K562 (cell line): ENCODE data around the gene RFT1. TPM values are rescaled to one million over a fixed set of nuclear protein-coding genes. Genes with fewer than 3 reads are reported as not detected.

Experiments
- ATAC-seq: fragments of 200-7000 bp; cut with Tn5 transposase; 3 replicates; pipeline ENCODE4 v1.9.1; 2020; ENCODE audit warnings: moderate library complexity
- BruUV-seq: library from RNA; stranded (reverse); fragments of 400-500 nt; replicated peaks from 2 replicates; lab custom pipeline; 2021; lab: Mats Ljungman, UMichigan
- CTCF ChIA-PET: fragments of 300-600 bp; formaldehyde crosslinking; extraction: SDS; loops from one replicate; lab custom pipeline; 2021; ENCODE audit warnings: low intra/inter-chr PET ratio; lab: Yijun Ruan, JAX
- POLR2A ChIA-PET: fragments of 300-600, 350-650 bp; sonication (Branson Sonifier 250); formaldehyde crosslinking; extraction: SDS; loops from one replicate; lab custom pipeline; 2021; ENCODE audit warnings: antibody characterized with exemption, inconsistent platforms; lab: Yijun Ruan, JAX
- DNase-seq, 4 experiments: peaks; one replicate each; pipeline versions ENCODE4 v3.0.0 to v3.0.0-alpha.2; 2011 to 2018; ENCODE audit warnings: low spot score in 3 of 4, mixed read lengths in 3 of 4; ENCODE audit errors: extremely low read depth in 1 of 4
- FAIRE-seq: peaks from 2 replicates; lab custom pipeline; 2011; peaks lifted over from hg19 to GRCh38; lab: Jason Lieb, UNC
- H2AFZ ChIP-seq: 2 replicates; pipeline ENCODE4 v1.6.0; 2011; ENCODE audit warnings: low read depth, low read length, control low read depth, inconsistent platforms
- H3K27ac ChIP-seq: fragments of 200-600 bp; 3 replicates; pipeline ENCODE4 v1.8.0; 2011; ENCODE audit warnings: low read depth, mild to moderate bottlenecking, control low read depth, inconsistent platforms, low read length, moderate library complexity, mixed read lengths; ENCODE audit errors: extremely low read depth
- H3K27me3 ChIP-seq, 2 experiments: fragments of 300-600 bp in 1 of 2; 2 replicates in 1 of 2; 3 replicates in 1 of 2; pipeline versions ENCODE4 v1.6.0 to v1.8.0; 2011; ENCODE audit warnings: inconsistent platforms in 2 of 2, low read length in 2 of 2, mild to moderate bottlenecking in 1 of 2, mixed read lengths in 1 of 2, moderate library complexity in 1 of 2; ENCODE audit not compliant: control insufficient read depth in 2 of 2, insufficient read depth in 2 of 2
- H3K36me3 ChIP-seq: fragments of 300-600 bp; 3 replicates; pipeline ENCODE4 v1.8.0; 2011; ENCODE audit warnings: mild to moderate bottlenecking, low read length, inconsistent platforms; ENCODE audit not compliant: control insufficient read depth, insufficient read depth
- H3K4me1 ChIP-seq, 2 experiments: fragments of 200-600 bp in 1 of 2; replicated peaks in 1 of 2; 2 replicates in 1 of 2; 3 replicates in 1 of 2; pipeline versions ENCODE4 v1.5.1 to v1.8.0; 2011; ENCODE audit warnings: inconsistent platforms in 2 of 2, low read length in 2 of 2, mild to moderate bottlenecking in 1 of 2, mixed read lengths in 1 of 2, moderate library complexity in 1 of 2; ENCODE audit not compliant: control insufficient read depth in 2 of 2, insufficient read depth in 2 of 2
- H3K4me2 ChIP-seq: 2 replicates; pipeline ENCODE4 v1.6.1; 2011; ENCODE audit warnings: low read length, control low read depth, inconsistent platforms, mixed read lengths; ENCODE audit not compliant: insufficient read depth
- H3K4me3 ChIP-seq: fragments of 200-600 bp; sonication (generic), shearing (Covaris generic); 2 replicates; pipeline ENCODE4 v1.5.1; 2016; ENCODE audit warnings: control low read depth, inconsistent platforms
- H3K79me2 ChIP-seq: fragments of 200-600 bp; 3 replicates; pipeline ENCODE4 v1.8.0; 2011; ENCODE audit warnings: low read length, inconsistent platforms; ENCODE audit not compliant: control insufficient read depth, insufficient read depth
- H3K9ac ChIP-seq, 2 experiments: 2 replicates each; pipeline versions ENCODE4 v1.6.0 to v1.6.1; 2011; ENCODE audit warnings: low read depth in 2 of 2, low read length in 2 of 2, control low read depth in 1 of 2, inconsistent platforms in 1 of 2, mild to moderate bottlenecking in 1 of 2, mixed read lengths in 1 of 2; ENCODE audit not compliant: insufficient read depth in 1 of 2
- H3K9me1 ChIP-seq: one replicate; pipeline ENCODE4 v1.6.0; 2011; ENCODE audit warnings: inconsistent platforms, mild to moderate bottlenecking, low read length, moderate library complexity; ENCODE audit not compliant: control insufficient read depth, insufficient read depth
- H3K9me3 ChIP-seq: replicated peaks from 2 replicates; pipeline ENCODE4 v1.5.1; 2011; ENCODE audit warnings: low read depth, low read length, inconsistent platforms; ENCODE audit not compliant: control insufficient read depth, insufficient read depth
- H4K20me1 ChIP-seq: replicated peaks from 2 replicates; pipeline ENCODE4 v1.6.1; 2011; ENCODE audit warnings: low read length, inconsistent platforms, mixed read lengths; ENCODE audit not compliant: control insufficient read depth, insufficient read depth
- FIP1L1 ChIP-seq: fragments of 200-400 bp; formaldehyde crosslinking; IDR thresholded peaks from 2 replicates; pipeline ENCODE4 v1.6.1; 2018; ENCODE audit warnings: mild to moderate bottlenecking, low read depth, low read length; ENCODE audit not compliant: poor library complexity, severe bottlenecking
- WGBS: fragments of 100-300 bp; shearing (Covaris generic); methylation state at CpG from one replicate; pipeline ENCODE4 v1.1.6; 2016; ENCODE audit warnings: low coverage, mixed read lengths; ENCODE audit not compliant: insufficient coverage; ENCODE audit errors: missing lambda C conversion rate; 5-methylcytosine and 5-hydroxymethylcytosine counted together
- in situ Hi-C: fragments of 300-500 bp; cut with MboI; formaldehyde crosslinking; loops from 4 replicates; pipeline ENCODE4 v1.15.0; 2018; ENCODE audit warnings: inconsistent platforms, mixed read lengths
- intact Hi-C: fragments of 100-400 bp; cut with micrococcal nuclease; formaldehyde crosslinking; loops from 2 replicates; pipeline ENCODE4 v1.14.2; 2022
- polyA plus RNA-seq, 8 experiments: library from polyadenylated mRNA; depleted of rRNA in 4 of 8; stranded (reverse) in 5 of 8; unstranded in 3 of 8; fragments of >200 nt; fragmentation: Nextera tagmentation in 2 of 8; fragmentation: Illumina TruSeq in 1 of 8; extraction: Ambion mirVana in 2 of 8; extraction: Trizol in 1 of 8; gene quantifications; 2 replicates each; pipeline versions ENCODE4 v1.2.1 to v1.2.3, GENCODE V29; 2011 to 2014; ENCODE audit warnings: inconsistent platforms in 1 of 8, missing spikeins in 1 of 8
- total RNA-seq, 7 experiments: library from RNA; depleted of rRNA in 6 of 7; stranded (reverse); fragments of >200 nt in 6 of 7; fragmentation: Illumina TruSeq in 2 of 7; extraction: Trizol in 2 of 7; gene quantifications; 2 replicates each; pipeline versions ENCODE4 v1.2.1 to v1.2.3, GENCODE V29; 2011 to 2021; ENCODE audit warnings: low replicate concordance in 1 of 7
- TF ChIP-seq, protein P1 (sequence below), 3 experiments: IDR thresholded peaks in 2 of 3; conservative IDR thresholded peaks in 1 of 3; 2 replicates each; pipeline ENCODE4 v1.5.1; 2011 to 2012; ENCODE audit warnings: low read length in 3 of 3, mild to moderate bottlenecking in 3 of 3, control low read depth in 2 of 3, improper control_type of control experiment in 1 of 3, inconsistent platforms in 1 of 3, low read depth in 1 of 3, mixed read lengths in 1 of 3, moderate library complexity in 1 of 3; ENCODE audit not compliant: insufficient read depth in 2 of 3

RFT1 gene
- total and polyA plus RNA-seq, 9 of the 15 experiments (the other 6 are each of a cell fraction or from before 2014, with no cell fraction given): 4.4 to 23.8 (median 8.9) TPM

DNA sequence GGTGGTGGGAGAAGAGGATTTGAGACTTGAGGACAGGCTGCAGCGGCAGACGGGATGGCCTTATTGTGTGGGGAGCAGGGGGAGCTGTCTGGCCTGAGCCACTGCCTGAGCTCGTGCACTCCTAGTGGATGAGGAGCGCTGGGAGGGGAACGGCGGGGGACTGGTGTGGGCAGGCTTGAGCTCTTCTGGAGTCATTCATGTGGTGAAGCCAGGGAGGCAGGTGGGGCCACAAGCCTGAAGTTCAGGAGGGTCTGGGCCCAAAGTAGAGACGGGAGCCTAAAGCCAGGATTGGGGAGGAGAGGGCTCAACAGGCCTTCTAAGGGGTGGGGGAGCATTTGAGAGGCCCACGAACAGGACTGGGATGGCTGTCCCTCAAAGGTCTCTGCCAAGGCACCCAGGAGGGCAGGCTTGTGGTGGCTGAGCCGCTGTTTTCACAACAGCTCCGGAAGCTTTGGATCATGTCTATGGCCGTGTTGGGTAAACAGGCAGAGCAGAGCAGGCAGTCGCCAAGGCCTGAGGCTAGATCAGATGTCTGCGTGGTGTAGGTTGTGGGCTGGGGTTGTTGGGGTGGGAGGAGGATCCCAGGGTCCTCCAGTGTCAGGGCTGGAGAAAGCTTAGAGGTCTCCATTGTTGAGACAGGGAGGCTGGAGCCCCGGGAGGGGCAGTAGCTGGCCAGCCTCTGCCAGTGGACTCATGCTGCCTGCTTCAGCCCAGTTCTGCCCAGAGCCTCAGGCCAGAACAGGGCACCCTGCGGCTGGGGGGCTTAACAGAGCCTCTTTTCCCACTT is 39.0 kb upstream of the RFT1 start:
- no TSS peak for BruUV-seq
- H3K27me3 ChIP-seq: no peaks in the 10 kb centered on the region
- no peak overlapping the region for H3K27ac ChIP-seq
- peaks cover 2% of the 10 kb centered on the region for H3K9me1 ChIP-seq
- FAIRE-seq (no peak), ATAC-seq (peak; percentile 44), DNase-seq (no peak)
- intact Hi-C loops (no loop called here), in situ Hi-C loops (no loop called here)
- no peak overlapping the region for H3K4me3 ChIP-seq
- ChIA-PET POLR2A (no interaction called here), CTCF (no interaction called here)
- peaks cover 8% of the 10 kb centered on the region for H4K20me1 ChIP-seq
- no peaks in the 10 kb centered on the region for H3K9me3 ChIP-seq
- no peak for TF ChIP-seq FIP1L1
- TF ChIP-seq, protein P1, sequence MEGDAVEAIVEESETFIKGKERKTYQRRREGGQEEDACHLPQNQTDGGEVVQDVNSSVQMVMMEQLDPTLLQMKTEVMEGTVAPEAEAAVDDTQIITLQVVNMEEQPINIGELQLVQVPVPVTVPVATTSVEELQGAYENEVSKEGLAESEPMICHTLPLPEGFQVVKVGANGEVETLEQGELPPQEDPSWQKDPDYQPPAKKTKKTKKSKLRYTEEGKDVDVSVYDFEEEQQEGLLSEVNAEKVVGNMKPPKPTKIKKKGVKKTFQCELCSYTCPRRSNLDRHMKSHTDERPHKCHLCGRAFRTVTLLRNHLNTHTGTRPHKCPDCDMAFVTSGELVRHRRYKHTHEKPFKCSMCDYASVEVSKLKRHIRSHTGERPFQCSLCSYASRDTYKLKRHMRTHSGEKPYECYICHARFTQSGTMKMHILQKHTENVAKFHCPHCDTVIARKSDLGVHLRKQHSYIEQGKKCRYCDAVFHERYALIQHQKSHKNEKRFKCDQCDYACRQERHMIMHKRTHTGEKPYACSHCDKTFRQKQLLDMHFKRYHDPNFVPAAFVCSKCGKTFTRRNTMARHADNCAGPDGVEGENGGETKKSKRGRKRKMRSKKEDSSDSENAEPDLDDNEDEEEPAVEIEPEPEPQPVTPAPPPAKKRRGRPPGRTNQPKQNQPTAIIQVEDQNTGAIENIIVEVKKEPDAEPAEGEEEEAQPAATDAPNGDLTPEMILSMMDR (IDR thresholded peaks at IDR 0.05 in 2 of 3, conservative IDR thresholded peaks at IDR 0.05 in 1 of 3; ENCODE audit: insufficient read depth in 2 of 3, low read depth in 1 of 3, low read length in 3 of 3): peak in 1 of 3 experiments; percentile 10; a peak in 1 of 6 replicates
- H3K4me2 ChIP-seq: no peak overlapping the region
- H3K4me1 ChIP-seq: peaks cover 7 to 28% of the 10 kb centered on the region in 2 experiments; a peak in 4 of 5 replicates
- 52% methylated on average over 5 of the region's 15 CpGs for WGBS
- H3K36me3 ChIP-seq: peaks cover 6% of the 10 kb centered on the region; the same call in 1 of the 3 replicates
- no peaks in the 10 kb centered on the region; the same call in 2 of the 3 replicates for H3K79me2 ChIP-seq
- H2AFZ ChIP-seq: no peak overlapping the region
- peak overlapping the region in 1 of 2 experiments; percentile 1; a peak in 2 of 4 replicates for H3K9ac ChIP-seq
